Liver (tissue), 9 donors: ENCODE data around the gene DNAJB1. TPM values are rescaled to one million over a fixed set of nuclear protein-coding genes. Genes with fewer than 3 reads are reported as not detected.

Experiments used
- DNase-seq: peaks from one replicate; pipeline ENCODE4 v3.0.0-alpha.2; 2017; ENCODE audit warnings: low spot score
- H3K27ac ChIP-seq, 2 donors: one replicate each; pipeline ENCODE4 v1.7.0; 2013; ENCODE audit warnings: inconsistent platforms in 2 of 2, low read length in 2 of 2, control low read depth in 1 of 2, low read depth in 1 of 2, mild to moderate bottlenecking in 1 of 2
- H3K27me3 ChIP-seq, 4 donors: one replicate each; pipeline versions ENCODE4 v1.6.1 to v1.7.0; 2013; ENCODE audit warnings: low read length in 3 of 4, inconsistent platforms in 1 of 4, mild to moderate bottlenecking in 1 of 4, moderate library complexity in 1 of 4; ENCODE audit not compliant: control insufficient read depth in 4 of 4, insufficient read depth in 4 of 4
- H3K36me3 ChIP-seq, 4 donors: one replicate each; pipeline versions ENCODE4 v1.6.1 to v1.7.0; 2013; ENCODE audit warnings: low read length in 3 of 4, mild to moderate bottlenecking in 3 of 4, low read depth in 1 of 4, moderate library complexity in 1 of 4; ENCODE audit not compliant: control insufficient read depth in 4 of 4, insufficient read depth in 3 of 4
- H3K4me1 ChIP-seq, 4 donors: one replicate each; pipeline versions ENCODE4 v1.6.1 to v1.7.0; 2013; ENCODE audit warnings: low read length in 3 of 4, mild to moderate bottlenecking in 3 of 4, moderate library complexity in 1 of 4; ENCODE audit not compliant: control insufficient read depth in 4 of 4, insufficient read depth in 4 of 4
- H3K4me3 ChIP-seq, 3 donors: one replicate each; pipeline versions ENCODE4 v1.6.1 to v1.7.0; 2013; ENCODE audit warnings: low read length in 3 of 3, control low read depth in 1 of 3, low read depth in 1 of 3, mild to moderate bottlenecking in 1 of 3
- H3K9ac ChIP-seq, 2 donors: one replicate each; pipeline ENCODE4 v1.7.0; 2013; ENCODE audit warnings: low read length in 2 of 2, mild to moderate bottlenecking in 2 of 2, moderate library complexity in 2 of 2, control low read depth in 1 of 2, low read depth in 1 of 2
- H3K9me3 ChIP-seq, 4 donors: one replicate each; pipeline versions ENCODE4 v1.6.1 to v1.7.0; 2013; ENCODE audit warnings: low read length in 3 of 4; ENCODE audit not compliant: control insufficient read depth in 4 of 4
- EGR1 ChIP-seq, 2 donors: IDR thresholded peaks; 2 replicates each; pipeline ENCODE4 v1.6.1; 2016 to 2018; ENCODE audit warnings: antibody characterized with exemption in 2 of 2, low read depth in 2 of 2
- FOXA1 ChIP-seq: IDR thresholded peaks from 2 replicates; pipeline ENCODE4 v1.6.1; 2016; ENCODE audit warnings: antibody characterized with exemption
- FOXA2 ChIP-seq: IDR thresholded peaks from 2 replicates; pipeline ENCODE4 v1.6.1; 2016; ENCODE audit warnings: antibody characterized with exemption
- GABPA ChIP-seq, 2 donors: IDR thresholded peaks in 1 of 2; conservative IDR thresholded peaks in 1 of 2; 2 replicates each; pipeline ENCODE4 v1.6.1; 2016; ENCODE audit warnings: antibody characterized with exemption in 2 of 2, mild to moderate bottlenecking in 1 of 2, moderate library complexity in 1 of 2
- HNF4A ChIP-seq, 2 donors: conservative IDR thresholded peaks; 2 replicates each; pipeline ENCODE4 v1.6.1; 2016; ENCODE audit warnings: antibody characterized with exemption in 2 of 2, mild to moderate bottlenecking in 2 of 2
- HNF4G ChIP-seq: IDR thresholded peaks from 2 replicates; pipeline ENCODE4 v1.6.1; 2016; ENCODE audit warnings: antibody characterized with exemption
- JUND ChIP-seq, 2 donors: IDR thresholded peaks; 2 replicates each; pipeline ENCODE4 v1.6.1; 2016; ENCODE audit warnings: antibody characterized with exemption in 2 of 2
- NR2F2 ChIP-seq: IDR thresholded peaks from 2 replicates; pipeline ENCODE4 v1.6.1; 2016; ENCODE audit warnings: antibody characterized with exemption
- RAD21 ChIP-seq, 2 donors: IDR thresholded peaks; 2 replicates each; pipeline ENCODE4 v1.6.1; 2016; ENCODE audit warnings: antibody characterized with exemption in 2 of 2, mild to moderate bottlenecking in 2 of 2
- RXRA ChIP-seq, 2 donors: IDR thresholded peaks; 2 replicates each; pipeline ENCODE4 v1.6.1; 2017 to 2018; ENCODE audit warnings: antibody characterized with exemption in 2 of 2, mild to moderate bottlenecking in 1 of 2
- SP1 ChIP-seq: IDR thresholded peaks from 2 replicates; pipeline ENCODE4 v1.6.1; 2018; ENCODE audit warnings: antibody characterized with exemption, mild to moderate bottlenecking
- TAF1 ChIP-seq: conservative IDR thresholded peaks from 2 replicates; pipeline ENCODE4 v1.6.1; 2016; ENCODE audit warnings: antibody characterized with exemption, mild to moderate bottlenecking
- YY1 ChIP-seq: IDR thresholded peaks from 2 replicates; pipeline ENCODE4 v1.6.1; 2016; ENCODE audit warnings: antibody characterized with exemption, mild to moderate bottlenecking
- WGBS: extraction: QIAGEN DNeasy Blood & Tissue Kit; methylation state at CpG from one replicate; pipeline ENCODE4 v1.1.7; 2013; 5-methylcytosine and 5-hydroxymethylcytosine counted together
- polyA plus RNA-seq, 2 donors: library from polyadenylated mRNA; stranded (reverse) in 1 of 2; unstranded in 1 of 2; fragments of 200-250 nt in 1 of 2; fragments of >200 nt in 1 of 2; fragmentation: Nextera tagmentation in 1 of 2; extraction: Ambion mirVana in 1 of 2; gene quantifications; one replicate each; pipeline versions ENCODE4 v1.2.1 to v1.2.3, GENCODE V29; 2013 to 2015
- total RNA-seq, 2 donors: library from RNA; depleted of rRNA; stranded (reverse); fragments of >200 nt; gene quantifications; one replicate each; pipeline ENCODE4 v1.2.3, GENCODE V29; 2014
- TF ChIP-seq, protein P1 (sequence below): IDR thresholded peaks from 2 replicates; pipeline ENCODE4 v1.6.1; 2016; ENCODE audit warnings: antibody characterized with exemption, mild to moderate bottlenecking
- TF ChIP-seq, protein P2 (sequence below): IDR thresholded peaks from 2 replicates; pipeline ENCODE4 v1.6.1; 2016; ENCODE audit warnings: antibody characterized with exemption
- TF ChIP-seq, protein P3 (sequence below): fragments of 150-350 bp; IDR thresholded peaks from 2 replicates; pipeline ENCODE4 v1.5.1; 2017; ENCODE audit warnings: improper control_type of control experiment, low read depth, low read length; ENCODE audit not compliant: missing input control
- TF ChIP-seq, protein P4 (sequence below): IDR thresholded peaks from 2 replicates; pipeline ENCODE4 v1.6.1; 2016; ENCODE audit warnings: antibody characterized with exemption
- donor health status: healthy.
- donor health status: healthy.
- donor health status: healthy.
- donor health status: healthy.
- donor health status: healthy.

The DNAJB1 gene
- total and polyA plus RNA-seq, 4 donors, result 29.4 to 43.0 (median 34.5) TPM

DNA sequence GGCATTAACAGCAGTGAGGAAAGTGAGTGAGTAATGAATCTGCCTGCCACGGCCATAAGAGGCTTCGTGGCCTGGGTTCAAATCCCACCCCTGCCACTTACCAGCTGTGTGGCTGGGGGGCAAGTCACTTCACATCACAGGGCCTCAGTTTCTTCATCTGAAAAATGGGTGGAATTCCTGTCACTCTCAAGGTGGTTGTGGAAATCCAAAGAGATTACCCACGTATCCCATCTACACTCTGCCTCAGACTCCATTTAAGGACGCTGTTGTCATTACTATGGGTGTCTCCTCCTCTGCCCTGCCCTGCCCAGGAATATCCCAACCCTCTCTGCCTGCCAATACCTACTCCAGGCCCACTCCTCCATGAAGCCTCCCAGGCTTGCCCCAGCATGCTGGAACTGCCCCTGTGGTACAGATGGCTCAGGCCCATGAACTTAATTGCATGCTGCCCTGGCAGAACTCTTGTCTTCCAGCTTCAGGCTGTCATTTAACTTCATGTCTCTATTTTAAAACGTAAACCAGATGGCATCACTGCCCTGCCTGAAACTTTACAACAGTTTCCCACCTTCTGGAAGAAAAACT, 25.4 kb downstream of the DNAJB1 start:
- no peak overlapping the region for H3K9ac ChIP-seq
- no peak overlapping the region for H3K27ac ChIP-seq
- DNase-seq, result no peak
- H3K4me3 ChIP-seq, result no peak overlapping the region
- H3K36me3 ChIP-seq, result peaks cover 2 to 8% (median 5%) of the 10 kb centered on the region in 4 donors
- 93% methylated on average over 5 of the region's 5 CpGs for WGBS
- no peak for TF ChIP-seq HNF4G
- no peak for TF ChIP-seq EGR1 (IDR thresholded peaks at IDR 0.05; ENCODE audit: low read depth in 2 of 2)
- TF ChIP-seq, protein P1, sequence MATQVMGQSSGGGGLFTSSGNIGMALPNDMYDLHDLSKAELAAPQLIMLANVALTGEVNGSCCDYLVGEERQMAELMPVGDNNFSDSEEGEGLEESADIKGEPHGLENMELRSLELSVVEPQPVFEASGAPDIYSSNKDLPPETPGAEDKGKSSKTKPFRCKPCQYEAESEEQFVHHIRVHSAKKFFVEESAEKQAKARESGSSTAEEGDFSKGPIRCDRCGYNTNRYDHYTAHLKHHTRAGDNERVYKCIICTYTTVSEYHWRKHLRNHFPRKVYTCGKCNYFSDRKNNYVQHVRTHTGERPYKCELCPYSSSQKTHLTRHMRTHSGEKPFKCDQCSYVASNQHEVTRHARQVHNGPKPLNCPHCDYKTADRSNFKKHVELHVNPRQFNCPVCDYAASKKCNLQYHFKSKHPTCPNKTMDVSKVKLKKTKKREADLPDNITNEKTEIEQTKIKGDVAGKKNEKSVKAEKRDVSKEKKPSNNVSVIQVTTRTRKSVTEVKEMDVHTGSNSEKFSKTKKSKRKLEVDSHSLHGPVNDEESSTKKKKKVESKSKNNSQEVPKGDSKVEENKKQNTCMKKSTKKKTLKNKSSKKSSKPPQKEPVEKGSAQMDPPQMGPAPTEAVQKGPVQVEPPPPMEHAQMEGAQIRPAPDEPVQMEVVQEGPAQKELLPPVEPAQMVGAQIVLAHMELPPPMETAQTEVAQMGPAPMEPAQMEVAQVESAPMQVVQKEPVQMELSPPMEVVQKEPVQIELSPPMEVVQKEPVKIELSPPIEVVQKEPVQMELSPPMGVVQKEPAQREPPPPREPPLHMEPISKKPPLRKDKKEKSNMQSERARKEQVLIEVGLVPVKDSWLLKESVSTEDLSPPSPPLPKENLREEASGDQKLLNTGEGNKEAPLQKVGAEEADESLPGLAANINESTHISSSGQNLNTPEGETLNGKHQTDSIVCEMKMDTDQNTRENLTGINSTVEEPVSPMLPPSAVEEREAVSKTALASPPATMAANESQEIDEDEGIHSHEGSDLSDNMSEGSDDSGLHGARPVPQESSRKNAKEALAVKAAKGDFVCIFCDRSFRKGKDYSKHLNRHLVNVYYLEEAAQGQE, result no peak
- no peak for TF ChIP-seq YY1
- peaks cover 2 to 26% (median 19%) of the 10 kb centered on the region in 4 donors for H3K4me1 ChIP-seq
- no peaks in the 10 kb centered on the region for H3K9me3 ChIP-seq
- no peaks in the 10 kb centered on the region for H3K27me3 ChIP-seq

DNA sequence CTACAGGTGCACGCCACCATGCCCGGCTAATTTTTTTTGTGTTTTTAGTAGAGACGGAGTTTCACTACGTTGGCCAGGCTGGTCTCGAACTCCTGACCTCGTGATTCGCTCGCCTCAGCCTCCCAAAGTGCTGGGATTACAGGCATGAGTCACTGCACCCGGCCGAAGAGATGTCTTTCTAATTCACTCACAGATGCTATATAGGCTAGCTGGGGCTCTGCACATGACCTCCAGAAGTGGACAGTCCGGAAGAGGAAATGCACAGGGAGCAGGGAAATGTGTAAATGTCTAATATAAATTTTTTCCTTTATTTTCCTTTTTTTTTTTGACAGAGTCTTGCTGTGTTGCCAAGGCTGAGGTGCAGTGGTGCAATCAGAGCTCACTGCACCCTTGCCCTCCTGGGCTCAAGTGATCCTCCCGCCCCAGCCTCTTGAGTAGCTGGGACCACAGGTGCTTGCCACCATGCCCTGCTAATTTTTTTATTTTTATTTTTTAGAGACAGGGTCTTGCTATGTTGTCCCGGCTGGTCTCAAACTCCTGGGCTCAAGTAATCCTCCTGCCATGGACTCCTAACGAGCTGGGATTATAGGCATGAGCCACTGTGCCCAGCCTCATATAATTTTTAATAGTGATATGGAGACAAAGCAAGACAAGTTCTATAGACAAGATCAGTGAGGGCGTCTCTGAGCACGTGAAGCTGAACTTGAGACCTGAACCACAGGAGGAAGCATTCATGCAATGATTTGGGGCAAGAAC, 30.6 kb downstream of the DNAJB1 start:
- Histone ChIP-seq H3K27me3 (no peaks in the 10 kb centered on the region), H3K9me3 (no peaks in the 10 kb centered on the region), H3K27ac (no peak overlapping the region), H3K4me1 (no peaks in the 10 kb centered on the region), H3K9ac (no peak overlapping the region), H3K36me3 (peaks cover 2 to 8% (median 5%) of the 10 kb centered on the region in 4 donors), H3K4me3 (no peak overlapping the region)
- DNase-seq, result no peak
- no peak for TF ChIP-seq FOXA2
- TF ChIP-seq YY1, result no peak
- TF ChIP-seq HNF4G, result no peak
- TF ChIP-seq TAF1, result no peak
- TF ChIP-seq, protein P2, sequence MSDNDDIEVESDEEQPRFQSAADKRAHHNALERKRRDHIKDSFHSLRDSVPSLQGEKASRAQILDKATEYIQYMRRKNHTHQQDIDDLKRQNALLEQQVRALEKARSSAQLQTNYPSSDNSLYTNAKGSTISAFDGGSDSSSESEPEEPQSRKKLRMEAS, result no peak
- TF ChIP-seq FOXA1, result no peak
- no peak for TF ChIP-seq GABPA (IDR thresholded peaks at IDR 0.05 in 1 of 2, conservative IDR thresholded peaks at IDR 0.05 in 1 of 2)
- TF ChIP-seq, protein P3, sequence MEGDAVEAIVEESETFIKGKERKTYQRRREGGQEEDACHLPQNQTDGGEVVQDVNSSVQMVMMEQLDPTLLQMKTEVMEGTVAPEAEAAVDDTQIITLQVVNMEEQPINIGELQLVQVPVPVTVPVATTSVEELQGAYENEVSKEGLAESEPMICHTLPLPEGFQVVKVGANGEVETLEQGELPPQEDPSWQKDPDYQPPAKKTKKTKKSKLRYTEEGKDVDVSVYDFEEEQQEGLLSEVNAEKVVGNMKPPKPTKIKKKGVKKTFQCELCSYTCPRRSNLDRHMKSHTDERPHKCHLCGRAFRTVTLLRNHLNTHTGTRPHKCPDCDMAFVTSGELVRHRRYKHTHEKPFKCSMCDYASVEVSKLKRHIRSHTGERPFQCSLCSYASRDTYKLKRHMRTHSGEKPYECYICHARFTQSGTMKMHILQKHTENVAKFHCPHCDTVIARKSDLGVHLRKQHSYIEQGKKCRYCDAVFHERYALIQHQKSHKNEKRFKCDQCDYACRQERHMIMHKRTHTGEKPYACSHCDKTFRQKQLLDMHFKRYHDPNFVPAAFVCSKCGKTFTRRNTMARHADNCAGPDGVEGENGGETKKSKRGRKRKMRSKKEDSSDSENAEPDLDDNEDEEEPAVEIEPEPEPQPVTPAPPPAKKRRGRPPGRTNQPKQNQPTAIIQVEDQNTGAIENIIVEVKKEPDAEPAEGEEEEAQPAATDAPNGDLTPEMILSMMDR, result no peak
- no peak for TF ChIP-seq SP1
- TF ChIP-seq RAD21 (IDR thresholded peaks at IDR 0.05), result no peak
- TF ChIP-seq HNF4A (conservative IDR thresholded peaks at IDR 0.05), result no peak
- no peak for TF ChIP-seq RXRA (IDR thresholded peaks at IDR 0.05)
- TF ChIP-seq, protein P4, sequence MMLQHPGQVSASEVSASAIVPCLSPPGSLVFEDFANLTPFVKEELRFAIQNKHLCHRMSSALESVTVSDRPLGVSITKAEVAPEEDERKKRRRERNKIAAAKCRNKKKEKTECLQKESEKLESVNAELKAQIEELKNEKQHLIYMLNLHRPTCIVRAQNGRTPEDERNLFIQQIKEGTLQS, result no peak
- TF ChIP-seq, protein P1, result no peak
- no peak for TF ChIP-seq JUND (IDR thresholded peaks at IDR 0.05)
- TF ChIP-seq EGR1 (IDR thresholded peaks at IDR 0.05; ENCODE audit: low read depth in 2 of 2), result no peak
- no peak for TF ChIP-seq NR2F2
- 95% methylated on average over 16 of the region's 16 CpGs for WGBS
